Mesenchymal stem cell (in vitro differentiated cells and primary cell): Measurements from ENCODE around the gene ARHGAP15.

Experiments used
- DNase-seq: peaks from one replicate; pipeline ENCODE4 v3.0.0-alpha.2; 2013
- H2AFZ ChIP-seq: one replicate; pipeline ENCODE4 v1.6.1; 2013; ENCODE audit warnings: low read depth, mild to moderate bottlenecking, control low read depth, inconsistent platforms, low read length, moderate library complexity
- H2AK5ac ChIP-seq: 2 replicates; pipeline ENCODE4 v1.6.1; 2013; ENCODE audit warnings: low read length, moderate library complexity, mild to moderate bottlenecking, inconsistent platforms; ENCODE audit not compliant: severe bottlenecking
- H2BK120ac ChIP-seq: one replicate; pipeline ENCODE4 v1.6.1; 2013; ENCODE audit warnings: low read depth, mild to moderate bottlenecking, inconsistent platforms, low read length, moderate library complexity
- H2BK12ac ChIP-seq, 2 experiments: one replicate each; pipeline ENCODE4 v1.6.1; 2013; ENCODE audit warnings: inconsistent platforms in 2 of 2, low read length in 2 of 2, mild to moderate bottlenecking in 2 of 2, moderate library complexity in 2 of 2, control low read depth in 1 of 2
- H2BK15ac ChIP-seq: one replicate; pipeline ENCODE4 v1.6.1; 2013; ENCODE audit warnings: mild to moderate bottlenecking, low read depth, inconsistent platforms; ENCODE audit not compliant: poor library complexity, severe bottlenecking
- H2BK5ac ChIP-seq: 2 replicates; pipeline ENCODE4 v1.6.1; 2013; ENCODE audit warnings: low read depth, mild to moderate bottlenecking, low read length, control low read depth, inconsistent platforms; ENCODE audit not compliant: poor library complexity, severe bottlenecking
- H3K14ac ChIP-seq, 2 experiments: one replicate each; pipeline ENCODE4 v1.6.1; 2013; ENCODE audit warnings: inconsistent platforms in 2 of 2, low read length in 2 of 2, control low read depth in 1 of 2, mild to moderate bottlenecking in 1 of 2, moderate library complexity in 1 of 2
- H3K18ac ChIP-seq, 2 experiments: one replicate each; pipeline ENCODE4 v1.6.1; 2013; ENCODE audit warnings: inconsistent platforms in 2 of 2, low read length in 2 of 2, control low read depth in 1 of 2, low read depth in 1 of 2, mild to moderate bottlenecking in 1 of 2
- H3K23ac ChIP-seq, 2 experiments: one replicate each; pipeline ENCODE4 v1.6.1; 2013; ENCODE audit warnings: inconsistent platforms in 2 of 2, low read length in 2 of 2, mild to moderate bottlenecking in 2 of 2, moderate library complexity in 2 of 2, control low read depth in 1 of 2
- H3K27ac ChIP-seq: 2 replicates; pipeline ENCODE4 v1.5.1; 2013; ENCODE audit warnings: mild to moderate bottlenecking, moderate library complexity, low read length, control low read depth, inconsistent platforms; ENCODE audit not compliant: poor library complexity, severe bottlenecking
- H3K27me3 ChIP-seq, 2 experiments: 2 replicates each; pipeline versions ENCODE4 v1.6.1 to v1.7.0; 2013; ENCODE audit warnings: low read length in 2 of 2, mild to moderate bottlenecking in 2 of 2, moderate library complexity in 2 of 2, control low read depth in 1 of 2, inconsistent platforms in 1 of 2; ENCODE audit not compliant: control insufficient read depth in 1 of 2, insufficient read depth in 1 of 2
- H3K36me3 ChIP-seq, 2 experiments: 2 replicates each; pipeline versions ENCODE4 v1.6.1 to v1.7.0; 2013; ENCODE audit warnings: low read length in 2 of 2, control low read depth in 1 of 2, inconsistent platforms in 1 of 2, low read depth in 1 of 2, mild to moderate bottlenecking in 1 of 2; ENCODE audit not compliant: insufficient read depth in 2 of 2, control insufficient read depth in 1 of 2
- H3K4ac ChIP-seq, 2 experiments: one replicate each; pipeline ENCODE4 v1.6.1; 2013; ENCODE audit warnings: inconsistent platforms in 2 of 2, low read length in 2 of 2, mild to moderate bottlenecking in 2 of 2, moderate library complexity in 2 of 2, control low read depth in 1 of 2, low read depth in 1 of 2
- H3K4me1 ChIP-seq: 2 replicates; pipeline ENCODE4 v1.6.1; 2013; ENCODE audit warnings: low read depth, low read length, control low read depth; ENCODE audit not compliant: control insufficient read depth, insufficient read depth
- H3K4me2 ChIP-seq: 2 replicates; pipeline ENCODE4 v1.6.1; 2013; ENCODE audit warnings: low read length, mild to moderate bottlenecking, inconsistent platforms; ENCODE audit not compliant: poor library complexity, severe bottlenecking
- H3K4me3 ChIP-seq, 2 experiments: 2 replicates each; pipeline versions ENCODE4 v1.5.1 to v1.7.0; 2013; ENCODE audit warnings: low read length in 2 of 2, mild to moderate bottlenecking in 2 of 2, control low read depth in 1 of 2, low read depth in 1 of 2; ENCODE audit not compliant: insufficient read depth in 1 of 2
- H3K79me1 ChIP-seq: replicated peaks from 2 replicates; pipeline ENCODE4 v1.6.1; 2013; ENCODE audit warnings: mild to moderate bottlenecking, control low read depth, low read length, inconsistent platforms; ENCODE audit not compliant: poor library complexity, severe bottlenecking
- H3K9ac ChIP-seq: 2 replicates; pipeline ENCODE4 v1.7.0; 2013; ENCODE audit warnings: mild to moderate bottlenecking, low read length, moderate library complexity
- H3K9me3 ChIP-seq: 2 replicates; pipeline ENCODE4 v1.7.0; 2013; ENCODE audit warnings: mild to moderate bottlenecking, low read length; ENCODE audit not compliant: control insufficient read depth
- H4K8ac ChIP-seq: one replicate; pipeline ENCODE4 v1.6.1; 2013; ENCODE audit warnings: inconsistent platforms, mild to moderate bottlenecking, low read length, moderate library complexity
- H4K91ac ChIP-seq: one replicate; pipeline ENCODE4 v1.6.1; 2013; ENCODE audit warnings: mild to moderate bottlenecking, low read length, inconsistent platforms
- WGBS: methylation state at CpG from one replicate; pipeline ENCODE4 v1.1.7; 2013; ENCODE audit warnings: mixed read lengths; 5-methylcytosine and 5-hydroxymethylcytosine counted together

ARHGAP15 gene

DNA sequence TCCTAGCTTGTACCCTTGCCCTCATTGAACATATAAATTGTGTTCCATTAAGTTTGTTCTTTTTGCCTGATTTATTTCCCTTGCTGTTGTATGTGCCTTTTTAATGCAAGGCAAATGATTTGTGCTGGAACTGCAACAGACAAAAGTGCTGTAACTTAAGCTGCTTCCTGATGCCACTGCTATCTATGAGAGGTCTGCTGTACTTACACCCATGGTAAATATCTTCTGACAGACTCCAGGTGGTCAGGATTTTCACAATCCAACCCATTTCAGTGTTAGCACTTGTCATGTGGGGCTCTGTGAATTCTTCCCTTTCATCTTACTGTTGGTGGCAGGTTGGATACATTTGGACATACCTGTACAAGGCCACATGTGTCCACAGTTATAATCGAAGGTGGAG, 63.5 kb downstream of the ARHGAP15 start:
- Histone ChIP-seq H3K4ac (no peak overlapping the region), H2AFZ (no peak overlapping the region), H3K4me2 (no peak overlapping the region), H2BK15ac (no peak overlapping the region), H3K9ac (no peak overlapping the region), H3K4me3 (no peak overlapping the region), H3K27ac (no peak overlapping the region), H2BK120ac (no peak overlapping the region), H3K9me3 (no peaks in the 10 kb centered on the region), H3K23ac (no peak overlapping the region), H3K36me3 (no peaks in the 10 kb centered on the region), H3K79me1 (no peaks in the 10 kb centered on the region), H3K27me3 (no peaks in the 10 kb centered on the region), H2BK5ac (no peak overlapping the region), H4K8ac (no peak overlapping the region), H4K91ac (no peak overlapping the region), H3K14ac (no peak overlapping the region), H2BK12ac (no peak overlapping the region), H3K18ac (no peak overlapping the region), H2AK5ac (no peak overlapping the region), H3K4me1 (no peaks in the 10 kb centered on the region)
- WGBS, result 100% methylated on average over 1 of the region's 1 CpG
- DNase-seq, result no peak

GRCh38 chr2:143193121-143193520, 63.9 kb downstream of the ARHGAP15 start:
- Histone ChIP-seq H4K8ac (no peak overlapping the region), H2BK12ac (no peak overlapping the region), H3K14ac (no peak overlapping the region), H2AK5ac (no peak overlapping the region), H3K23ac (no peak overlapping the region), H3K27me3 (no peaks in the 10 kb centered on the region), H3K79me1 (no peaks in the 10 kb centered on the region), H3K4me1 (no peaks in the 10 kb centered on the region), H3K36me3 (no peaks in the 10 kb centered on the region), H3K27ac (no peak overlapping the region), H3K9ac (no peak overlapping the region), H3K4me2 (no peak overlapping the region), H4K91ac (no peak overlapping the region), H2AFZ (no peak overlapping the region), H3K4me3 (no peak overlapping the region), H3K4ac (no peak overlapping the region), H3K18ac (no peak overlapping the region), H2BK120ac (no peak overlapping the region), H2BK5ac (no peak overlapping the region), H3K9me3 (no peaks in the 10 kb centered on the region), H2BK15ac (no peak overlapping the region)
- WGBS, result 91% methylated on average over 5 of the region's 5 CpGs
- DNase-seq, result no peak

DNA sequence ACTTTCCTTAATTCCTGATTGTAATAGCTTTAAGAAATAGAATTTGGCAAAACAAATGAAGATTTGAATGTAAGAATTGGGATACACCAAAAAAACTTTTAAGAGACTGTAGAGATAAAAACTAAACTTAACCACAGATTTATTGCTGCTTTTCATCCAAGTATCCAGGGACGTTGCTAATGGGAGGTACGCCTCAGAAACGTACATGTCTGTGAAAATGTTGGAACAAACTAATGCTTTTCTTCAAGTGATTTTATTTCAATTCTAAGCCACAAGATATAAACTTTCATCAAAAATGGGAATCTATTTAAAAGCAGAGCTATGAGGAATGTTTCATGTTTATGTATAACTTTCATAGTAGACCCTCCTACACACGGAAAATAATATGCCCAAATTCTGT, 66.3 kb downstream of the ARHGAP15 start:
- H3K4me2 ChIP-seq, result no peak overlapping the region
- no peak overlapping the region for H3K4me3 ChIP-seq
- no peak overlapping the region for H4K91ac ChIP-seq
- no peak overlapping the region for H2AFZ ChIP-seq
- no peak overlapping the region for H3K18ac ChIP-seq
- H2AK5ac ChIP-seq, result no peak overlapping the region
- no peaks in the 10 kb centered on the region for H3K9me3 ChIP-seq
- WGBS, result 95% methylated on average over 3 of the region's 4 CpGs
- H3K4me1 ChIP-seq, result no peaks in the 10 kb centered on the region
- no peaks in the 10 kb centered on the region for H3K79me1 ChIP-seq
- no peak overlapping the region for H2BK120ac ChIP-seq
- no peaks in the 10 kb centered on the region for H3K27me3 ChIP-seq
- H3K36me3 ChIP-seq, result no peaks in the 10 kb centered on the region
- H2BK5ac ChIP-seq, result no peak overlapping the region
- no peak overlapping the region for H3K9ac ChIP-seq
- H3K14ac ChIP-seq, result no peak overlapping the region
- no peak overlapping the region for H4K8ac ChIP-seq
- no peak overlapping the region for H2BK12ac ChIP-seq
- DNase-seq, result no peak
- no peak overlapping the region for H3K23ac ChIP-seq
- H3K4ac ChIP-seq, result no peak overlapping the region
- no peak overlapping the region for H3K27ac ChIP-seq
- no peak overlapping the region for H2BK15ac ChIP-seq

DNA sequence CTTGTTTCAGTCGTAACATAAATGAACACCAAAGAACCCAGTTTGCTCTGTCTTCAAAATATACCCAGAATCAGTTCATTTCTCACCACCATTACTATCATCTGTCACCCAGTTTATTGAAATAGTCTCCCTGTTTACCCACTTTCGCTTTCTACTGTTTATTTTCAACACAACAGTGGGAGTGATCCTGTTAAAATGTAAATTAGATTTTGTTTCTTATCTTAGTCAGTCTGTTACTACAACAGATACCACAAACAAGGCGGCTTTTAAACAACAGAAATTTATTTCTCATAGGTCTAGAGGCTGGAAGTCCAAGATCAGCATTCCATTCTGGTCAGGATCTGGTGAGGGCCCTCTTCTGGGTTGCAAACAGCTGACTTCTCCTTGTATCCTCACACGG, 74.8 kb downstream of the ARHGAP15 start:
- H3K27me3 ChIP-seq, result no peaks in the 10 kb centered on the region
- H3K9ac ChIP-seq, result no peak overlapping the region
- H3K4ac ChIP-seq, result no peak overlapping the region
- H2BK120ac ChIP-seq, result no peak overlapping the region
- no peaks in the 10 kb centered on the region for H3K9me3 ChIP-seq
- H2BK12ac ChIP-seq, result no peak overlapping the region
- H3K27ac ChIP-seq, result no peak overlapping the region
- no peaks in the 10 kb centered on the region for H3K79me1 ChIP-seq
- H4K91ac ChIP-seq, result no peak overlapping the region
- WGBS, result 95% methylated on average over 3 of the region's 4 CpGs
- no peak overlapping the region for H4K8ac ChIP-seq
- no peaks in the 10 kb centered on the region for H3K4me1 ChIP-seq
- no peak overlapping the region for H2AK5ac ChIP-seq
- H3K36me3 ChIP-seq, result no peaks in the 10 kb centered on the region
- no peak overlapping the region for H3K18ac ChIP-seq
- no peak overlapping the region for H2BK5ac ChIP-seq
- no peak overlapping the region for H3K14ac ChIP-seq
- no peak overlapping the region for H3K23ac ChIP-seq
- H2AFZ ChIP-seq, result no peak overlapping the region
- no peak overlapping the region for H3K4me2 ChIP-seq
- H2BK15ac ChIP-seq, result no peak overlapping the region
- no peak for DNase-seq
- H3K4me3 ChIP-seq, result no peak overlapping the region
